CD4-positive, alpha-beta T cell treated with Interleukin-17A for 1 hour (primary cell): ENCODE measurements around the gene C6orf47.
A peak's percentile ranks its signal among the peaks of the same experiment; 100 is the strongest.

Source experiments
- DNase-seq: peaks from one replicate; pipeline ENCODE4 v3.0.0-alpha.2; 2020

C6orf47 gene

GRCh38 chr6:31634131-31634530 lies 26.4 kb downstream of the C6orf47 start:
- no peak for DNase-seq

- DNase-seq: no peak
These were observed 27.1 kb downstream of the C6orf47 start for GRCh38 chr6:31633447-31633846.

GRCh38 chr6:31632279-31632946 lies 28.2 kb downstream of the C6orf47 start:
- no peak for DNase-seq

GRCh38 chr6:31631681-31632278 lies 28.8 kb downstream of the C6orf47 start:
- no peak for DNase-seq

- no peak for DNase-seq
These were observed 29.4 kb downstream of the C6orf47 start for GRCh38 chr6:31631209-31631608.

- no peak for DNase-seq
These were observed 30.2 kb downstream of the C6orf47 start for GRCh38 chr6:31630177-31630934.

GRCh38 chr6:31629014-31629413 lies 31.6 kb downstream of the C6orf47 start:
- DNase-seq: no peak

GRCh38 chr6:31627690-31628287 lies 32.8 kb downstream of the C6orf47 start:
- DNase-seq: no peak

GRCh38 chr6:31626952-31627351 lies 33.6 kb downstream of the C6orf47 start:
- no peak for DNase-seq

- no peak for DNase-seq
These were observed 36.5 kb downstream of the C6orf47 start for GRCh38 chr6:31624070-31624469.

GRCh38 chr6:31622684-31623091 lies 37.9 kb downstream of the C6orf47 start:
- no peak for DNase-seq

GRCh38 chr6:31621991-31622390 lies 38.6 kb downstream of the C6orf47 start:
- no peak for DNase-seq

- no peak for DNase-seq
These were observed 39.1 kb downstream of the C6orf47 start for GRCh38 chr6:31621320-31621939.

- DNase-seq: no peak
These were observed 39.8 kb downstream of the C6orf47 start, which contains the start of gene PRRC2A for GRCh38 chr6:31620586-31621319. Gene PRRC2A, plus strand, starts transcription at chr6:31620715. Its CDS starts 2,075 bp downstream, at chr6:31622790.

- peak; percentile 99 for DNase-seq
These were observed 40.6 kb downstream of the C6orf47 start for GRCh38 chr6:31619805-31620585.

GRCh38 chr6:31617010-31617409 lies 43.6 kb downstream of the C6orf47 start:
- DNase-seq: no peak

GRCh38 chr6:31615748-31616147 lies 44.8 kb downstream of the C6orf47 start:
- DNase-seq: no peak

GRCh38 chr6:31614684-31615578 lies 45.6 kb downstream of the C6orf47 start, which contains the start of gene AIF1:
Gene AIF1, plus strand, starts transcription at chr6:31615234. Its CDS starts 96 bp downstream, at chr6:31615330.
- DNase-seq: no peak

- DNase-seq: no peak
These were observed 46.4 kb downstream of the C6orf47 start for GRCh38 chr6:31614075-31614619.

- DNase-seq: no peak
These were observed 49.6 kb downstream of the C6orf47 start for GRCh38 chr6:31610968-31611367.
